Globus pallidus (tissue), 1 donor: ENCODE data around the gene PNLDC1.
"Not testable (repeated sequence)": the region's sequence is repeated elsewhere in the genome, so short reads cannot be mapped to it uniquely, and the experiment has no call there.

Experiments
- DNase-seq: peaks from one replicate; pipeline ENCODE4 v3.0.0-alpha.2; 2015; ENCODE audit warnings: low spot score

Gene PNLDC1

DNA sequence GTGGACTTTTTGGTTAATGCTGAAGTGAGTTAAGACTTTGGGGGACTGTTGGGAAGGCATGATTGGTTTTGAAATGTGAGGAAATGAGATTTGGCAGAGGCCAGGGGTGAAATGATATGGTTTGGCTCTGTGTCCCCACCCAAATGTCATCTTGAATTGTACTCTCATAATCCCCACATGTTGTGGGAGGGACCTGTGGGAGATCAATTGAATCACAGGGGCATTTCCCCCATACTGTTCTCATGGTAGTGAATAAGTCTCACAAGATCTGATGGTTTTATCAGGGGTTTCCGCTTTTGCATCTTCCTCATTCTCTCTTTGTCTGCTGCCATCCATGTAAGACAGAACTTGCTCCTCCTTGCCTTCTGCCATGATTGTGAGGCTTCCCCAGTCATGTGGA, 49.8 kb downstream of the PNLDC1 start:
- DNase-seq, result not testable (repeated sequence)

GRCh38 chr6:159852877-159853276, 52.8 kb downstream of the PNLDC1 start:
- peak; percentile 46 for DNase-seq

DNA sequence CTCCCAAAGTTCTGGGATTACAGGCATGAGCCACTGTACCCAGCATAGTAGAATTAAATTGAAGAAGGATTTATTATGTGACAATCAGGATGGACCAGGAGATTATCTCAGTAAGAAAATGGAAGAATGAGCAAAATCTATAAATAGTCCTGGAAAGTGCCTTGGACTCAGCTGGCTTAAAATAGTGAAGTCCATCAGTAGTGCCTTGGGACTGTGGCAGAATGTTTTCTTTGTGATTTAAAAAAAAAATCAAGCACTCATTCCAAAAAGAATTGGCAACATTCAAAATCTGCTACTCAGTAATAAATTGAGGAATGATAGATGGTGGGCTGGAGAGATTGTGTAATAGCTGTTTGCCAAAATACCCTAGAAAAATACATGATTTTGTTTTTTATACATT, 53.7 kb downstream of the PNLDC1 start:
- no peak for DNase-seq

- DNase-seq, result no peak
These were observed 54.9 kb downstream of the PNLDC1 start for GRCh38 chr6:159854959-159855358.

GRCh38 chr6:159858259-159858658, 58.2 kb downstream of the PNLDC1 start:
- no peak for DNase-seq

DNA sequence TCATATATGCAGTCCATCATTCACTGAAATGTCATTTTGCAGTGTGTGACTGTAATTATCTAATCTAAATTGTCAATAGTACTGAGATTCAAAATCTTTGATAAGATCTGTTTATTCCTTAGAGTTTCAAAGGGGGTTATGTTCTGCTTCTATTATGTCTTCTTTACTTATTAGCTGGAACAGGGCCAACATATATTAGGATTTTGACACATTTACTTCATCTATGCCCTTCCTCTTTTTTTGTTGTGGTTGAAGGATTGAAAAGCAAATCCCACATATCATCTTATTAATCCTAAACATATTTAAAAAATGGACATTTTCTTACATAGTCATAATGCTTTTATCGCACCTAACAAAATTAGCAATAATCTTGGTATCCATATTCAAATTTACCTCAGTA, 60.4 kb downstream of the PNLDC1 start:
- no peak for DNase-seq

- DNase-seq, result no peak
These were observed 62.0 kb downstream of the PNLDC1 start for GRCh38 chr6:159862103-159862502.

DNA sequence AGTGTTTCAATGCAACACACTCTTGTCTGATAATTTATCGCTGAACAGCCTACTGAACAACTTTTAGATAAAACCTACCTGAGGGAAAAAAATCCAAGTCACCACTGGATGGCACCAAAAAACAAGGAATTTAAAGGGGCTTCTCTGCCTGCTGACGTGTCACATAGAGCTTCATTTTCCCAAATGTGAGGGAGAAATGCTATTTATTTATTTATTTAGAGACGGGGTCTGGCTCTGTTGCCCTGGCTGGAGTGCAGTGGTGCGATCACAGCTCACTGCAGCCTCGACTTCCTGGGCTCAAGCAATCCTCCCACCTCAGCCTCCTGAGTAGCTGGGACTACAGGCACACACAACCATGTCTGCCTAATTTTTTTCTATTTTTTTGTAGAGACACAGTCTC, 63.3 kb downstream of the PNLDC1 start:
- DNase-seq, result peak; percentile 33

DNA sequence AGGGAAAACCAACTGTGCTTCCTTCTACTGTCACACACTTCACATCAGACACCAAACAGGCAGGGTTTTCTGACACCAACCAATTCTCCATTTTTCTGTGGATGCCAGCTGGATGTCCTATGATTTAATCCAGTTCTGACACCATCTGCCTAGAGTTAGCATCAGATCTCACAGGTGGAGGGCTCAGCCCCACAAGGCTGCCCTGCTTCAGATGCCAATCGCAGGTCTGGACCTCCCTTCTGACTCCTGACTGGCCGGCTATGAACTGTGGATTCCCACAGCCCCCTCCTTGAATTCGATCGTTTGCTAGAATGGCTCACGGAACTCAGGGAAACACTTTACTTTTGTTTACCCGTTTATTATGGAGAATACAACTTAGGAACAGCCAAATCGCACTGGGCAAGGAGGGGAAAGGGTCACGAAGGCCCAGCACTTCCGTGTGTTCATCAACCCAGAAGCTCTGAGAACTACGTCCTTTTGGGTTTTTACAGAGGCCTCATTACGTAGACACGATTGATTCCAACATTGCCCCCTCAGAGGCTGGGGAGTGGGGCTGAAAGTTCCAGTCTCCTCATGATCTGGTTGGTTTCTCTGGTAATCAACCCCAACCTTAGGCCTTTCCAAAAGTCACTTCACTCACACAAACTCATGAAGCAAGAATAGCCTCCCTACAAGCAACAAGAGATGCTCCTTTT, 65.3 kb downstream of the PNLDC1 start:
- no peak for DNase-seq

GRCh38 chr6:159866286-159867247, 66.5 kb downstream of the PNLDC1 start:
- no peak for DNase-seq
